Sigmoid colon (tissue), 7 donors: ENCODE data around the gene GTF3C2. TPM values are rescaled to one million over a fixed set of nuclear protein-coding genes. Genes with fewer than 3 reads are reported as not detected.

Experiments used
- DNase-seq: peaks from one replicate; pipeline ENCODE4 v3.0.0-alpha.2; 2019
- H3K27ac ChIP-seq, 4 donors: fragments of 200-600 bp; sonication (generic); one replicate each; pipeline ENCODE4 v1.5.1; 2016 to 2019; ENCODE audit warnings: mild to moderate bottlenecking in 1 of 4
- H3K27me3 ChIP-seq, 3 donors: fragments of 200-600 bp; sonication (generic); one replicate each; pipeline ENCODE4 v1.5.1; 2019; ENCODE audit warnings: mild to moderate bottlenecking in 1 of 3
- H3K36me3 ChIP-seq, 4 donors: fragments of 200-600 bp; sonication (generic); one replicate each; pipeline ENCODE4 v1.5.1; 2016 to 2019
- H3K4me1 ChIP-seq, 4 donors: fragments of 200-600 bp; sonication (generic); one replicate each; pipeline ENCODE4 v1.5.1; 2017 to 2019
- H3K4me3 ChIP-seq, 4 donors: fragments of 200-600 bp; sonication (generic); one replicate each; pipeline ENCODE4 v1.5.1; 2017 to 2019; ENCODE audit warnings: mild to moderate bottlenecking in 2 of 4, moderate library complexity in 1 of 4
- H3K9me3 ChIP-seq, 4 donors: fragments of 200-600 bp in 3 of 4; sonication (generic) in 3 of 4; one replicate each; pipeline versions ENCODE4 v1.5.1 to v1.6.1; 2013 to 2019
- EP300 ChIP-seq, 4 donors: sonication (generic); formaldehyde crosslinking; IDR thresholded peaks; one replicate each; pipeline ENCODE4 v1.6.1; 2017; ENCODE audit warnings: antibody characterized with exemption in 4 of 4
- POLR2A ChIP-seq, 2 donors: fragments of 450-650 bp; IDR thresholded peaks; one replicate each; pipeline ENCODE4 v1.6.1; 2016; ENCODE audit warnings: antibody characterized with exemption in 2 of 2, mild to moderate bottlenecking in 2 of 2, moderate library complexity in 2 of 2
- POLR2AphosphoS5 ChIP-seq, 4 donors: sonication (generic); formaldehyde crosslinking; IDR thresholded peaks; one replicate each; pipeline ENCODE4 v1.6.1; 2017; ENCODE audit warnings: antibody characterized with exemption in 4 of 4
- WGBS, 2 donors: extraction: QIAGEN DNeasy Blood & Tissue Kit; methylation state at CpG; one replicate each; pipeline ENCODE4 v1.1.7; 2013; 5-methylcytosine and 5-hydroxymethylcytosine counted together
- intact Hi-C: fragments of 100-400 bp; cut with DNase I; formaldehyde crosslinking; loops from one replicate; pipeline ENCODE4 v1.15.1; 2023
- polyA plus RNA-seq, 3 donors: library from polyadenylated mRNA; stranded (reverse); fragments of 200-250 nt; gene quantifications; one replicate each; pipeline ENCODE4 v1.2.3, GENCODE V29; 2013
- total RNA-seq, 4 donors: library from RNA; depleted of rRNA; stranded (reverse); fragments of >200 nt; gene quantifications; one replicate each; pipeline ENCODE4 v1.1.0, GENCODE V29; 2016
- TF ChIP-seq, protein P1 (sequence below), 4 experiments: fragments of 450-650 bp in 3 of 4; fragments of 200-600 bp in 1 of 4; IDR thresholded peaks; one replicate each; pipeline ENCODE4 v1.5.1; 2016 to 2019; ENCODE audit warnings: antibody characterized with exemption in 4 of 4, mild to moderate bottlenecking in 3 of 4, moderate library complexity in 2 of 4
- donor health status: healthy with polysubstance abuse.
- donor health status: Bipolar disorder and iron deficiency.
- donor health status: healthy.

The GTF3C2 gene
- total RNA-seq (10 to 100 TPM; 23.3 to 46.5 (median 28.9) TPM), polyA plus RNA-seq (10 to 100 TPM; 28.8 to 33.4 (median 31.9) TPM)

DNA sequence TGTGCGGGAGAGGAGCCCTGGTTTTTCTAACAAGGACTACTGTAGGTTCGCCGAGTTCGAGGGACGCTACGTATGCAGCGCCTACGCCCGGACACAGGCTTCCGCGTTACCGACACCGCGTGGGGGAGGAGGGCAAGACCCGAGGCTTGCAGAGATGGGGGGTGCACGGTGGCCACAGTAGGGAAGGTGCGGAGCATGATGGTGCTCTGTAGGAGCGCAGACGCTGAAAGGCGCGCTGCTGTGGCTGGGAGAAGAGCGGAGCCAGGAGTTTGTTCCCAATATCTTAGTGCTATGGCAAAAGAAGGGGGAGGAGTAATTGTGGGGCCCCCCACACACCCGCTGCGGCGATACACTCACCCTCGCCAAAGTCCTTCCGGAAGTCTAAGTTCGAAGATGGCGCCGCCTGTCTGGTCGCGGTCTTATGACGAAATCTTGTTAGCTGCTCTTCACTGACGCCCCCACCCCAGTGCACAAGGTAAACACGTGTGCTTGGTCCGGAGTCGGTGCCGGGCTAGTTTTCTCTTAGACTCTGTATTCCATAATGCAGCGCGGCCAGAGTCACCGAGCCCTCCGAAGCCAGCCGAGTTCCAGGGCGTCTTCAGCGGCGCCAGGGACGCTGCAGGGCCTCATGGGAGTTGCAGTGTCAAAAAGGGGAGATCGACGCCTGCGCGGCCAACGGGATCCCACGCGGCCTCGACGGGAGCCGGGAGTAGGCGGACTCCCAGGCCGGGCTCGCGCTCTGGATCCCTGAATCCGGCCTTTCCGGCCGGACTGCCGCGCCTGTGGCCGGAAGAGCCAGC lies at the start of gene GTF3C2:
GTF3C2 (minus strand) TSS at position 383 of the 800 bp plus-strand sequence. CDS start 13,210 bp downstream, outside the sequence.
- Histone ChIP-seq H3K4me1 (peaks cover 0 to 38% (median 34%) of the 10 kb centered on the region in 4 donors), H3K9me3 (no peaks in the 10 kb centered on the region), H3K27ac (peak within 1 kb of the TSS; percentile 79 to 93 (median 86)), H3K4me3 (peak within 1 kb of the TSS; percentile 52 to 94 (median 84)), H3K27me3 (no peaks in the 10 kb centered on the region), H3K36me3 (no peaks in the 10 kb centered on the region)
- DNase-seq: peak; percentile 97
- TF ChIP-seq, protein P1, sequence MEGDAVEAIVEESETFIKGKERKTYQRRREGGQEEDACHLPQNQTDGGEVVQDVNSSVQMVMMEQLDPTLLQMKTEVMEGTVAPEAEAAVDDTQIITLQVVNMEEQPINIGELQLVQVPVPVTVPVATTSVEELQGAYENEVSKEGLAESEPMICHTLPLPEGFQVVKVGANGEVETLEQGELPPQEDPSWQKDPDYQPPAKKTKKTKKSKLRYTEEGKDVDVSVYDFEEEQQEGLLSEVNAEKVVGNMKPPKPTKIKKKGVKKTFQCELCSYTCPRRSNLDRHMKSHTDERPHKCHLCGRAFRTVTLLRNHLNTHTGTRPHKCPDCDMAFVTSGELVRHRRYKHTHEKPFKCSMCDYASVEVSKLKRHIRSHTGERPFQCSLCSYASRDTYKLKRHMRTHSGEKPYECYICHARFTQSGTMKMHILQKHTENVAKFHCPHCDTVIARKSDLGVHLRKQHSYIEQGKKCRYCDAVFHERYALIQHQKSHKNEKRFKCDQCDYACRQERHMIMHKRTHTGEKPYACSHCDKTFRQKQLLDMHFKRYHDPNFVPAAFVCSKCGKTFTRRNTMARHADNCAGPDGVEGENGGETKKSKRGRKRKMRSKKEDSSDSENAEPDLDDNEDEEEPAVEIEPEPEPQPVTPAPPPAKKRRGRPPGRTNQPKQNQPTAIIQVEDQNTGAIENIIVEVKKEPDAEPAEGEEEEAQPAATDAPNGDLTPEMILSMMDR (IDR thresholded peaks at IDR 0.05): no peak
- peak; percentile 35 to 76 (median 56) for TF ChIP-seq POLR2AphosphoS5 (IDR thresholded peaks at IDR 0.05)
- TF ChIP-seq POLR2A (IDR thresholded peaks at IDR 0.05): peak in 1 of 2 donors; percentile 33
- peak in 1 of 4 donors; percentile 6 for TF ChIP-seq EP300 (IDR thresholded peaks at IDR 0.05)
- intact Hi-C loops: loop anchor here (1.0 to 10.0 kb wide), 3 partner anchors 14 to 142 kb away; partner anchors contain the start of genes ATRAID, CAD, EIF2B4 and NRBP1
- WGBS, 2 donors: 0% methylated on average over 67 of the region's 67 CpGs

DNA sequence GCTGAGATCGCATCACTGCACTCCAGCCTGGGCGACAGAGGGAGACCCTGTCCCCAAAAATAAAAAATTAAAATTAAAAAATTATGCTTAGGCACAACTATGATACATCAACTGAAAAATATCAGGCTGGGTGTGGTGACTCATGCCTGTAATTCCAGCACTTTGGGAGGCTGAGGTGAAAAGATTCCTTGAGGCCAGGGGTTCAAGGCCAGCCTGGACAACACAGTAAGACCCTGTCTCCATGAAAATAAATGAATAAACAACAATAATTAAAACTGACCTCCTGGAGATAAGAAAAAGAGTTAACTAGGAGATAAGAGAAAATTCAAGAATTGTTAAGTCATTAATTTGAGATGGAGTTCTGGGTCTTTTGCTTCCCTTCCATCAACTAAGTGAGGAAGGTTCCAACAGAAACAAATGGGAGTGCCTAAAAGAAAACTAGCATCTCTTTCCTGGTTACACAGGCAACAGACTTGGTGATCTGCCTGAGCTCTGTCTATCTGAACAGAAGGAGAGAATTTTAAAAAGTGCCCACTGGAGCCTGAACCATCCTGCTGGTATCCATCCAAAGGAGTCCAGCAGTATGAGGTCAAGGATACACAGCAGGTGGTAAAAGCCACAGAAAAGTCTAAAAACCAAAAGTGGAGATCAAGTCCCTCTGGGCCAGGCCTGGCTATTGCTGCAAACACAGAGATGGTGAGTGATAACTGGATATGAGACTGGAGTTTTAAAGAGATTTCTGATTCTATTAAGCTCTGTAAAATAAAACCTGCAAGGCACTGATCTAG lies 44.0 kb upstream of the GTF3C2 start:
- Histone ChIP-seq H3K4me3 (no peak overlapping the region), H3K27ac (no peak overlapping the region), H3K4me1 (no peaks in the 10 kb centered on the region), H3K36me3 (no peaks in the 10 kb centered on the region), H3K9me3 (no peaks in the 10 kb centered on the region), H3K27me3 (no peaks in the 10 kb centered on the region)
- no peak for DNase-seq
- intact Hi-C loops: no loop called here
- WGBS, 2 donors: 98 to 99% methylated on average over 2 of the region's 2 CpGs
- no peak for TF ChIP-seq EP300 (IDR thresholded peaks at IDR 0.05)
- TF ChIP-seq POLR2A (IDR thresholded peaks at IDR 0.05): no peak
- TF ChIP-seq, protein P1 (IDR thresholded peaks at IDR 0.05): no peak
- no peak for TF ChIP-seq POLR2AphosphoS5 (IDR thresholded peaks at IDR 0.05)

- Histone ChIP-seq H3K27me3 (no peaks in the 10 kb centered on the region), H3K4me1 (no peaks in the 10 kb centered on the region), H3K27ac (no peak overlapping the region), H3K9me3 (no peaks in the 10 kb centered on the region), H3K36me3 (no peaks in the 10 kb centered on the region), H3K4me3 (no peak overlapping the region)
- 94% methylated on average over 5 of the region's 5 CpGs for WGBS, 2 donors
- TF ChIP-seq POLR2AphosphoS5 (IDR thresholded peaks at IDR 0.05) (no peak), POLR2A (IDR thresholded peaks at IDR 0.05) (no peak), EP300 (IDR thresholded peaks at IDR 0.05) (no peak)
- TF ChIP-seq, protein P1 (IDR thresholded peaks at IDR 0.05): no peak
- intact Hi-C loops: no loop called here
- no peak for DNase-seq
These were observed 42.4 kb upstream of the GTF3C2 start for GRCh38 chr2:27398962-27399361.

- Histone ChIP-seq H3K4me1 (no peaks in the 10 kb centered on the region), H3K27me3 (no peaks in the 10 kb centered on the region), H3K36me3 (peaks cover 0 to 7% (median 0%) of the 10 kb centered on the region in 4 donors), H3K9me3 (no peaks in the 10 kb centered on the region), H3K4me3 (no peak overlapping the region), H3K27ac (no peak overlapping the region)
- DNase-seq: no peak
- TF ChIP-seq POLR2AphosphoS5 (IDR thresholded peaks at IDR 0.05) (no peak), POLR2A (IDR thresholded peaks at IDR 0.05) (no peak), EP300 (IDR thresholded peaks at IDR 0.05) (no peak)
- TF ChIP-seq, protein P1 (IDR thresholded peaks at IDR 0.05): no peak
- intact Hi-C loops: no loop called here
- 97 to 98% methylated on average over 33 of the region's 33 CpGs for WGBS, 2 donors
These were observed 36.7 kb upstream of the GTF3C2 start for GRCh38 chr2:27393225-27393624.
